Astrocyte (in vitro differentiated cells and primary cell): ENCODE measurements around the gene IER3.

Source experiments
- CTCF ChIP-seq: IDR thresholded peaks from 2 replicates; pipeline ENCODE4 v1.5.1; 2011; ENCODE audit warnings: low read depth, mild to moderate bottlenecking, inconsistent platforms, low read length, moderate library complexity; ENCODE audit not compliant: insufficient read depth
- EZH2 ChIP-seq: IDR thresholded peaks from 2 replicates; pipeline ENCODE4 v1.6.1; 2012; ENCODE audit warnings: mild to moderate bottlenecking, low read length, inconsistent platforms; ENCODE audit not compliant: insufficient read depth

DNA sequence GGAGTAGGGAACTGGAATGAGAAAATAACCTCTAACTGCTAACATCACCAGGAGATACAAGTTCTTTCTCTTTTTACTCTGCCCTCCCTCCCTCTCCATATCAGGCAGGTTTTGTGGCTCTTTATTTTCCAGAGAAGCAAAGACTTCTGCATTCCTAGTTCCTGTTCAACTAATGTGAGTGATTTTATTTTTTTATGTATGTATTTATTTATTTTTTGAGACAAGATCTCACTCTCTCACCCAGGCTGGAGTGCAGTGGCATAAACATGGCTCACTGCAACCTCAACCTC lies 6.0 kb upstream of the IER3 start:
- no peak for TF ChIP-seq CTCF
- TF ChIP-seq EZH2, result no peak
